ENCODE data around the gene ERAL1.

GRCh38 chr17:28834420-28834819 is 20.4 kb upstream of the ERAL1 start:
- TF ChIP-seq POLR2A (IDR thresholded peaks at IDR 0.05; ENCODE audit: low read depth) (no peak), POLR2AphosphoS5 (IDR thresholded peaks at IDR 0.05) (no peak)

Data from esophagus muscularis mucosa (tissue), 2 donors.